H1 (cell line): ENCODE measurements around the gene DNAL4. TPM values are rescaled to one million over a fixed set of nuclear protein-coding genes. Genes with fewer than 3 reads are reported as not detected.

ENCODE experiments used
- CEBPB ChIP-seq: IDR thresholded peaks from 2 replicates; pipeline ENCODE4 v1.6.1; 2012; ENCODE audit warnings: low read depth, low read length
- SIN3A ChIP-seq, 2 experiments: IDR thresholded peaks in 1 of 2; conservative IDR thresholded peaks in 1 of 2; 2 replicates each; pipeline ENCODE4 v1.6.1; 2011 to 2012; ENCODE audit warnings: low read length in 2 of 2, improper control_type of control experiment in 1 of 2, low read depth in 1 of 2, mild to moderate bottlenecking in 1 of 2
- SUZ12 ChIP-seq: fragments of 200-600 bp; sonication (generic); IDR thresholded peaks from 2 replicates; pipeline ENCODE4 v1.6.1; 2012; ENCODE audit warnings: mild to moderate bottlenecking, inconsistent platforms, low read length, moderate library complexity, mixed read lengths
- polyA plus RNA-seq, 7 experiments: library from polyadenylated mRNA; depleted of rRNA in 3 of 7; stranded (reverse) in 5 of 7; unstranded in 2 of 7; fragments of >200 nt in 5 of 7; fragments of 200-250 nt in 2 of 7; gene quantifications; 1 replicate in 5 of 7; 2 replicates in 1 of 7; 4 replicates in 1 of 7; pipeline versions ENCODE4 v1.2.1 to v1.2.3, GENCODE V29; 2011 to 2013; ENCODE audit warnings: missing spikeins in 2 of 7, mixed read lengths in 2 of 7
- total RNA-seq: library from RNA; stranded (reverse); fragmentation: NEBNext Ultra II Directional; extraction: Animal tissue kit (Norgen Biotek cat#: 25700); gene quantifications from 2 replicates; pipeline ENCODE4 v1.2.1, GENCODE V29; 2021

The DNAL4 gene
- total and polyA plus RNA-seq, 2 of the 8 experiments (the other 6 are each of a cell fraction or from before 2014, with no cell fraction given): 8.8 to 14.0 TPM

DNA sequence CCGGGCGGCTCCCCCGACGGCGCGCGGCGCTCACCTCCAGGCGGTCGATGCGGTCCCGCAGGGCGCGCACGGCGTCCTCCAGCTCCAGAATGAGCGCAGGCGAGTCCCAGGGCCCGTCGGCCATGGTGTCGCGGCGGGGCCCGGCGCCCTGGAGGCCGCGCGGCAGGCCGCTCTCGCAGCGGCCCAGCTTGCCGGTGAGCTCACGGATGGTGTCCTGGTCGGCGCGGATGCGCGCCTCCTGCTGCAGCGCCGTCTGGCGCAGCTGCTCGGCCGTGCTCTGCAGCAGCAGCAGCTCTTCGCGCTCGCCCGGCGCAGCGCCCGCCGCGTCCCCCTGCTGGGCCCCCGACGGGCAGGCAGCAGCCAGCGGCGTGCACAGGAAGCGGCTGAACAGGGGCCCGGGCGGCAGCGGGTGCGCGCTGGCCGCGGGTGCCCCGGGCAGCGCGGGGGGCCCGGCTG lies 49.3 kb upstream of the DNAL4 start (continued):
- TF ChIP-seq SUZ12 (peak; percentile 69; the same call in 1 of the 2 replicates), SIN3A (conservative IDR thresholded peaks at IDR 0.05 in 1 of 2, IDR thresholded peaks at IDR 0.05 in 1 of 2; ENCODE audit: low read depth in 1 of 2, low read length in 2 of 2) (0 out of 4 replicates have a peak, but pooled peaks of 1 of the 2 experiments have one; percentile 49), CEBPB (no peak)
